GM12873 (cell line): Measurements from ENCODE around the gene TNN.

Experiments used
- CTCF ChIP-seq: IDR thresholded peaks from 2 replicates; pipeline ENCODE4 v1.5.1; 2012; ENCODE audit warnings: low read depth, mild to moderate bottlenecking, moderate library complexity, low read length, control low read depth; ENCODE audit not compliant: insufficient read depth; ENCODE audit errors: missing control alignments

Gene TNN

GRCh38 chr1:175131095-175131494 lies 63.5 kb downstream of the TNN start:
- TF ChIP-seq CTCF: no peak

- no peak for TF ChIP-seq CTCF
These were observed 64.8 kb downstream of the TNN start for GRCh38 chr1:175132436-175132835.

- no peak for TF ChIP-seq CTCF
These were observed 66.2 kb downstream of the TNN start for GRCh38 chr1:175133673-175134435.

- no peak for TF ChIP-seq CTCF
These were observed 66.9 kb downstream of the TNN start for GRCh38 chr1:175134500-175134899.

- no peak for TF ChIP-seq CTCF
These were observed 68.6 kb downstream of the TNN start for GRCh38 chr1:175136246-175136645.

GRCh38 chr1:175137369-175137768 lies 69.7 kb downstream of the TNN start:
- no peak for TF ChIP-seq CTCF

GRCh38 chr1:175138579-175138978 lies 70.9 kb downstream of the TNN start:
- no peak for TF ChIP-seq CTCF
